CD14-positive monocyte (primary cell): Measurements from ENCODE around the gene UST. TPM values are rescaled to one million over a fixed set of nuclear protein-coding genes. Genes with fewer than 3 reads are reported as not detected.

Experiments
- DNase-seq, 3 donors: peaks; one replicate each; pipeline ENCODE4 v3.0.0-alpha.2; 2011 to 2022
- H2AFZ ChIP-seq: 2 replicates; pipeline ENCODE4 v1.6.0; 2012; ENCODE audit warnings: mild to moderate bottlenecking, low read depth, low read length, inconsistent platforms; ENCODE audit not compliant: insufficient read depth, poor library complexity, severe bottlenecking
- H3K27ac ChIP-seq, 2 donors: 1 replicate in 1 of 2; 2 replicates in 1 of 2; pipeline ENCODE4 v1.5.1; 2012 to 2013; ENCODE audit warnings: low read length in 2 of 2, control low read depth in 1 of 2, inconsistent platforms in 1 of 2, low read depth in 1 of 2, mild to moderate bottlenecking in 1 of 2
- H3K27me3 ChIP-seq, 2 donors: one replicate each; pipeline versions ENCODE4 v1.6.0 to v1.6.1; 2011 to 2013; ENCODE audit warnings: low read length in 2 of 2; ENCODE audit not compliant: control insufficient read depth in 2 of 2, insufficient read depth in 2 of 2
- H3K36me3 ChIP-seq, 2 donors: replicated peaks in 1 of 2; 1 replicate in 1 of 2; 2 replicates in 1 of 2; pipeline versions ENCODE4 v1.5.1 to v1.6.1; 2012 to 2013; ENCODE audit warnings: low read length in 2 of 2, control low read depth in 1 of 2, inconsistent platforms in 1 of 2, mild to moderate bottlenecking in 1 of 2; ENCODE audit not compliant: insufficient read depth in 2 of 2, control insufficient read depth in 1 of 2
- H3K4me1 ChIP-seq, 2 donors: 1 replicate in 1 of 2; 2 replicates in 1 of 2; pipeline versions ENCODE4 v1.5.1 to v1.6.1; 2012 to 2013; ENCODE audit warnings: low read length in 2 of 2, control low read depth in 1 of 2, inconsistent platforms in 1 of 2, mild to moderate bottlenecking in 1 of 2, moderate library complexity in 1 of 2; ENCODE audit not compliant: insufficient read depth in 2 of 2, control insufficient read depth in 1 of 2
- H3K4me2 ChIP-seq: replicated peaks from 2 replicates; pipeline ENCODE3; 2012; ENCODE audit warnings: low read length, moderate library complexity, mild to moderate bottlenecking; ENCODE audit not compliant: poor library complexity, severe bottlenecking; ENCODE audit errors: extremely low read depth
- H3K4me3 ChIP-seq, 3 experiments: fragments of 200-600 bp in 1 of 3; sonication (generic) in 1 of 3; replicated peaks in 1 of 3; 1 replicate in 2 of 3; 2 replicates in 1 of 3; pipeline ENCODE4 v1.5.1; 2011 to 2013; ENCODE audit warnings: low read length in 3 of 3, mild to moderate bottlenecking in 3 of 3, control low read depth in 2 of 3, low read depth in 2 of 3, inconsistent platforms in 1 of 3, moderate library complexity in 1 of 3
- H3K79me2 ChIP-seq: 2 replicates; pipeline ENCODE4 v1.6.0; 2012; ENCODE audit warnings: mild to moderate bottlenecking, control low read depth, inconsistent platforms, low read length, moderate library complexity; ENCODE audit not compliant: insufficient read depth
- H3K9ac ChIP-seq: 2 replicates; pipeline ENCODE4 v1.6.0; 2017; ENCODE audit warnings: low read length, mild to moderate bottlenecking; ENCODE audit not compliant: insufficient read depth, poor library complexity, severe bottlenecking
- H3K9me3 ChIP-seq, 2 donors: replicated peaks in 1 of 2; 1 replicate in 1 of 2; 2 replicates in 1 of 2; pipeline versions ENCODE4 v1.5.1 to v1.6.1; 2012 to 2013; ENCODE audit warnings: low read length in 2 of 2, control low read depth in 1 of 2; ENCODE audit not compliant: control insufficient read depth in 1 of 2, insufficient read depth in 1 of 2
- H4K20me1 ChIP-seq: 2 replicates; pipeline ENCODE4 v1.6.0; 2012; ENCODE audit warnings: mild to moderate bottlenecking, low read length, control low read depth, moderate library complexity; ENCODE audit not compliant: insufficient read depth
- H3K27ac Mint-ChIP-seq, 7 donors: one replicate each; pipeline ENCODE4 v1.8.0; 2020; ENCODE audit warnings: mild to moderate bottlenecking in 7 of 7, mixed read lengths in 7 of 7, moderate library complexity in 6 of 7, inconsistent platforms in 2 of 7
- H3K27me3 Mint-ChIP-seq, 3 donors: one replicate each; pipeline ENCODE4 v1.8.0; 2021 to 2022; ENCODE audit warnings: low read depth in 3 of 3, mild to moderate bottlenecking in 3 of 3, mixed read lengths in 3 of 3, moderate library complexity in 3 of 3, inconsistent platforms in 1 of 3
- H3K36me3 Mint-ChIP-seq, 2 donors: one replicate each; pipeline ENCODE4 v1.8.0; 2020; ENCODE audit warnings: mixed read lengths in 2 of 2, inconsistent platforms in 1 of 2, mild to moderate bottlenecking in 1 of 2
- H3K4me1 Mint-ChIP-seq: one replicate; pipeline ENCODE4 v1.8.0; 2020; ENCODE audit warnings: mild to moderate bottlenecking, mixed read lengths
- H3K4me3 Mint-ChIP-seq, 2 donors: one replicate each; pipeline ENCODE4 v1.8.0; 2020; ENCODE audit warnings: mild to moderate bottlenecking in 2 of 2, mixed read lengths in 2 of 2, moderate library complexity in 1 of 2
- H3K9me3 Mint-ChIP-seq, 7 donors: one replicate each; pipeline ENCODE4 v1.8.0; 2020 to 2022; ENCODE audit warnings: mixed read lengths in 7 of 7, mild to moderate bottlenecking in 6 of 7, moderate library complexity in 6 of 7, inconsistent platforms in 2 of 7
- WGBS: methylation state at CpG from one replicate; pipeline ENCODE4 v1.1.5; 2013; ENCODE audit warnings: missing lambda C conversion rate; ENCODE audit not compliant: insufficient coverage; 5-methylcytosine and 5-hydroxymethylcytosine counted together
- intact Hi-C, 2 donors: fragments of 100-400 bp; cut with micrococcal nuclease; formaldehyde crosslinking; loops; one replicate each; pipeline versions ENCODE4 v1.15.0 to v1.15.1; 2023
- polyA plus RNA-seq, 3 donors: library from polyadenylated mRNA; depleted of rRNA in 1 of 3; unstranded in 2 of 3; stranded (reverse) in 1 of 3; fragments of 300-500 nt in 2 of 3; fragments of >200 nt in 1 of 3; fragmentation: Illumina TruSeq in 2 of 3; gene quantifications; 1 replicate in 2 of 3; 2 replicates in 1 of 3; pipeline ENCODE4 v1.2.3, GENCODE V29; 2012 to 2021
- TF ChIP-seq, protein P1 (sequence below): fragments of 200-600 bp; IDR thresholded peaks from one replicate; pipeline ENCODE4 v1.8.0; 2022; ENCODE audit warnings: antibody characterized with exemption, mild to moderate bottlenecking

The UST gene
- polyA plus RNA-seq, 3 donors, result 0.33 to 0.53 (median 0.48) TPM

DNA sequence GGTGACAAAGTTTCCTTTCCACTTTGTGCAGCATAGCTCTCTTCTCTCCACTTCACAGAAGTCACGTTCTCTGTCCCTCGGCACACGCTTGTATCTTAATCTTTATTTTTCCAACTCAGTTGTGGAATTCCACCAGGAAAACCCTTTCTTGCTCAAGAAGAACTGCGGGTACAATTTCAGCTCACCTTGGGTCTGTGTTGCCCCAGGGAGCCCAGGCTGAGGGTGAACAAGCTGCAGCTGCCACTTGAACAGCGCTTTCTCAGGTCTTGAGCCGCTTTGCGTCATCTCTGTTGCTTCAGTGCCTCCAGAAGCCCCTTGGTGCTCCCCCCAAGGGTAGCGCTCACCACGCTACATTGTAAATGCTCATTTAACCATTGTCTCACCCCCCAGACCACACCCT, 341.5 kb downstream of the UST start:
- TF ChIP-seq, protein P1, sequence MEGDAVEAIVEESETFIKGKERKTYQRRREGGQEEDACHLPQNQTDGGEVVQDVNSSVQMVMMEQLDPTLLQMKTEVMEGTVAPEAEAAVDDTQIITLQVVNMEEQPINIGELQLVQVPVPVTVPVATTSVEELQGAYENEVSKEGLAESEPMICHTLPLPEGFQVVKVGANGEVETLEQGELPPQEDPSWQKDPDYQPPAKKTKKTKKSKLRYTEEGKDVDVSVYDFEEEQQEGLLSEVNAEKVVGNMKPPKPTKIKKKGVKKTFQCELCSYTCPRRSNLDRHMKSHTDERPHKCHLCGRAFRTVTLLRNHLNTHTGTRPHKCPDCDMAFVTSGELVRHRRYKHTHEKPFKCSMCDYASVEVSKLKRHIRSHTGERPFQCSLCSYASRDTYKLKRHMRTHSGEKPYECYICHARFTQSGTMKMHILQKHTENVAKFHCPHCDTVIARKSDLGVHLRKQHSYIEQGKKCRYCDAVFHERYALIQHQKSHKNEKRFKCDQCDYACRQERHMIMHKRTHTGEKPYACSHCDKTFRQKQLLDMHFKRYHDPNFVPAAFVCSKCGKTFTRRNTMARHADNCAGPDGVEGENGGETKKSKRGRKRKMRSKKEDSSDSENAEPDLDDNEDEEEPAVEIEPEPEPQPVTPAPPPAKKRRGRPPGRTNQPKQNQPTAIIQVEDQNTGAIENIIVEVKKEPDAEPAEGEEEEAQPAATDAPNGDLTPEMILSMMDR, result no peak
- DNase-seq, result no peak
- peaks cover 0 to 4% (median 1%) of the 10 kb centered on the region in 3 donors for H3K27me3 Mint-ChIP-seq
- no peak overlapping the region for H3K4me3 Mint-ChIP-seq
- Histone ChIP-seq H2AFZ (peak overlapping the region; percentile 12), H3K9me3 (no peaks in the 10 kb centered on the region), H4K20me1 (no peaks in the 10 kb centered on the region), H3K4me2 (no peak overlapping the region), H3K9ac (no peak overlapping the region), H3K4me3 (no peak overlapping the region), H3K4me1 (no peaks in the 10 kb centered on the region), H3K79me2 (no peaks in the 10 kb centered on the region), H3K27ac (no peak overlapping the region), H3K36me3 (no peaks in the 10 kb centered on the region), H3K27me3 (no peaks in the 10 kb centered on the region)
- intact Hi-C loops, result loop anchor here in 1 of 2 donors (10.0 kb wide), 1 partner anchor 86 kb away; no protein-coding TSS in a partner anchor
- H3K9me3 Mint-ChIP-seq, result no peaks in the 10 kb centered on the region
- 95% methylated on average over 7 of the region's 9 CpGs for WGBS
- no peaks in the 10 kb centered on the region for H3K36me3 Mint-ChIP-seq
- H3K27ac Mint-ChIP-seq, result no peak overlapping the region
- no peaks in the 10 kb centered on the region for H3K4me1 Mint-ChIP-seq

DNA sequence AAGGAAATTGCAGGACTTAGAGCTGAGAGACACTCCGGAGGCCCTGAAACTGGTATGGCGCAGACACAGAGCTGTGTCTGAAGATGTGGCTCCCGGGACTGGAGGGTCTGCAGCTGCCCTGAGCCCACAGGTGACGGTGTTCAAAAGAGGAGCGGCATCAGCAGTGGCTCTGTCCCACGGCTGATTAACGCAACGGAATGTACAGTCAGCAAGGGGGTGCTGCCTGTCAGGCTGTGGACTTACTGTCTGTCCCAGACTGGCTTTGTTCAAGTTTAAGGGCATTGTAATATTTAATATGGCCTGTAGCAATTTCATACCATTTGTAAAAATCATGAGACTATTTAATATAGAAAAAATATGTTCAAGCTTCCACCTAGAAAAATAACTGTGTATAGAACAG, 342.7 kb downstream of the UST start:
- DNase-seq, result no peak
- Histone ChIP-seq H3K4me3 (no peak overlapping the region), H3K79me2 (no peaks in the 10 kb centered on the region), H3K27ac (no peak overlapping the region), H3K4me2 (no peak overlapping the region), H3K9me3 (no peaks in the 10 kb centered on the region), H2AFZ (no peak overlapping the region), H3K27me3 (no peaks in the 10 kb centered on the region), H4K20me1 (no peaks in the 10 kb centered on the region), H3K9ac (no peak overlapping the region), H3K36me3 (no peaks in the 10 kb centered on the region), H3K4me1 (peaks cover 3 to 4% of the 10 kb centered on the region in 2 donors)
- Mint-ChIP-seq H3K4me1 (peaks cover 6% of the 10 kb centered on the region), H3K9me3 (no peaks in the 10 kb centered on the region), H3K27ac (no peak overlapping the region), H3K4me3 (no peak overlapping the region), H3K27me3 (peaks cover 0 to 4% (median 1%) of the 10 kb centered on the region in 3 donors), H3K36me3 (no peaks in the 10 kb centered on the region)
- 88% methylated on average over 8 of the region's 8 CpGs for WGBS
- intact Hi-C loops, result loop anchor here in 1 of 2 donors (10.0 kb wide), 1 partner anchor 85 kb away; no protein-coding TSS in a partner anchor
- TF ChIP-seq, protein P1, result no peak
